NCI-H82 treated with DMSO at 0.1 percent for 48 hours (cell line): ENCODE data around the gene PRR33.

Source experiments
- DNase-seq: peaks from one replicate; lab custom pipeline; 2025; ENCODE audit not compliant: unreplicated experiment; lab: John Stamatoyannopoulos, UW

The PRR33 gene

DNA sequence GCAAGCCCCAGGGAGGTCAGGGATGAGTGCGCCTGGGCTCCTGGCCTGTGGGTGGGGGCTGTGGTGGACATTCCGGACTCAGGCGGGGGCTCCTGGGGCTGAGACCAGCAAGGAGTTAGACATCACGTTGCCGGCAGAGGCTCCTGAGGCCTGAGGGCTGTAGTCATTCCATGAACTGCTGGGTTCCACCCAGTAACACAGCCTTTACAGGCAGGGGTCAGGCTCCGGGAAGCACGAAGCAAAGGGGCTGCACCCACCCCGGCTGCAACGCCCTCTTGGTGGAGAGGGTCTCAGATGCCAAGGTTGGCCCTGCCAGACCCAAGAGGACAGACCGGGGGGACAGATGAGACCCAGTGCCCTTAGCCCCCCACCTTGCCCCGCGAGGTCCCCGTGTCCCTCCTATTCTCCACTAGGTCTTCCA, 36.8 kb upstream of the PRR33 start:
- no peak for DNase-seq

DNA sequence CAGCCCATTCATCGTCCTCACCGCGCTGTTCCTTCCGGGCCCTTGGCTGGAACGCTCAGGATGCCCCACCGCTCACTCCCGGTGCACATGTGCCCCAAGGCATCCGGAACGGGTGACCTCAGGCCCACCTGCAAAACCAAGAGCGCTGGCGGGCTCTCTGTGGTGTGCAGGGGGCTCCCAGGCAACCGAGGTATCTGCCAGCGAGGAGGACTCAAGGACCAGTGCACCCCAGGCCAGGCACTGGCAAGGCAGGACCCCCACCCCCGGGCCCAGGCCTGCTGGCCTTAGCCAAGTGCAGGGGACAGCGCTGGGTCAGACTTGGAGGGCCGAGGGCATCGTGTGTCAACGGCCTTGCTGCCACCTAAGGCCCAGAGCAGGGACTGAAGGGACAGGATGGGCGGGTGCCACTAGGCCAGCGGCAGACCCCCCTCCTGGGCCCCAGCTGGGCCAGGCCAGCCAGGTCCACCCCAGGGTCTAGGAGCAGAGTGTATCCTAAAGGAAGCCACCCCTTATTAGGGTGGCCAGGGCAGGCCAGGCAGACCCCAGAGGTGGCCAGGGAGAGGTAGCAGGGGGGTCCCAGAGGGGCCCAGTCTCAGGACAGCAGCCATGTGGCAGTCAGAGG, 36.3 kb upstream of the PRR33 start:
- no peak for DNase-seq

DNA sequence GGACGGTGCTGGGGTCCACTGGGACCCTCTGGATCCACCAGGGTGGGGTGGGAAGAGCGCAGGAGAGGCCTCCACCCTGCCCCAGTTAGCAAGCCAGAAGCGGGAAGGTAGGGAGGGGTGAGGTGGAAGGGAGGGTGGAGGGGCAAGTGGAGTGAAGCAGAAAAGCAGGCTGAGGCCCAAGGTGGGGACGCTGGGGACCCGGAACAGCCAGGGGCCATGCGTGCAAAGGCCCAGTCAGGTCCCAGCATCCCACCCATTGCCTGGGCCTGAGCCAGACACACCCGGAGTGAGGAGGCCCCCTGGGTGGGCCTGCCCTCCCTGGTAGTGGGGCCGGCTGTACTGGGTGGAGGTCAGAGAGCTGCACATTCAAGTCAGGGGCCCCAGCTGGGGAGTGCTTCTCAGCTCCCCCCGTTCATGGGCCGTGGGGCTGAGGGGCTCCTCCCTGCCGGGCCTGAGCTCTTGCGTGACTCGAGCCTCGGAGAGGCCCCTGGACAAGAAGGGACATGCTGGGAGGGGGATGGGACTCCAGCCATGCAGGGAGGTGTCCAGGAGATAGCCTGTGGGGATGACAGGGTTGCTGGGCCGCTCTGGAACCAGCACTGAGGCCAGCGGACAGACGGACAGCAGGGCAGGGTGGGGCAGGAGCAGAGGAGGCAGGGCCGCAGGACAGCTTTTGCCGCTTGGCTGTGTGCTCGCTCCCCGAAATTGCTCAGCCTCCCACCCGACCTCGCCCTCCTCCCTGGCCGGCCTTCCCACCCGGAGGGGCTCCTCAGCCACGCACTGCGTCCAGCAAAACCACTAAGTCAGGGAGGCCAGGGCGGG, 35.5 kb upstream of the PRR33 start:
- no peak for DNase-seq

DNA sequence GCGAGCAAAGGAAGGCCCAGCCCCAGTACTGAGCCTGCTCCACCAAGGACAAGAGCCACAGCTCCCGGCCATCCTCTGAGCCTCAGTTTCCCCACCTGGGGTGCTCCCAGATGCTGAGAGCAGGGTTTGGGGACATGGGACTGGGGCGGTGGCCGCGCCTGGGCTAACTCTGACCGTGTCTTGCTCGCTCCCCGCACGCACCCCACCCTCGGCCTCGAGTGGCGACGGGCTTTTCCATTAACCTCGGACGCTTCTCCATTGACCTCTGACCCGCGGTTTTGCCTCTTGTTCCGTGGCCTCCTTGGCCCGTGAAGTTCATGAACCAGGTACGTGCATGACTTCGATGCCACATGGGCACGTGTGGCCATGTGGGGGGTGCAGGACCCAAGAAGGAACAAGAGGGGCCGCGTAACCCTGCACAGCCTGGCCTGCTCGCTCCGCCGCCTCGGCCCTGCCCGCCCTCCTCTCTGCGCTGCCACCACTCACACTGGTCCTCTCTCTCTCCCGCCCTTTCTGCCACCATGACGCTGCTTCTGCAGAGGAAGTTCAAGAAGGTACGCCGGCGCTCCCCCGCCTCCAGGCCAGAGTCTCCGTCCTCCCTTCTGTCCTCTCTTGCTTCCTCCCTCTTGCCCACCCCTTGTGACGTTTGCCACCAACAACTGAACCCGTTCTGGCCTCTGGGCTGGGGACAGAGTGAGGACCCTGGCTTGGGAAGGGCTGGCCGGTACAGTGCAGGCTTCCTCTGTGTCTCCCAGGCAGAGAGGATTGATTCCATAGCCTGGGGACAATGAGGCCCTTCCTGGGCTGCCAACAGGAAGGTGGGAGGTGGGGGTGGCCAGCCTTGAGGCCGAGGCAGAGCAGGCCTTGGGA, 34.7 kb upstream of the PRR33 start:
- no peak for DNase-seq

DNA sequence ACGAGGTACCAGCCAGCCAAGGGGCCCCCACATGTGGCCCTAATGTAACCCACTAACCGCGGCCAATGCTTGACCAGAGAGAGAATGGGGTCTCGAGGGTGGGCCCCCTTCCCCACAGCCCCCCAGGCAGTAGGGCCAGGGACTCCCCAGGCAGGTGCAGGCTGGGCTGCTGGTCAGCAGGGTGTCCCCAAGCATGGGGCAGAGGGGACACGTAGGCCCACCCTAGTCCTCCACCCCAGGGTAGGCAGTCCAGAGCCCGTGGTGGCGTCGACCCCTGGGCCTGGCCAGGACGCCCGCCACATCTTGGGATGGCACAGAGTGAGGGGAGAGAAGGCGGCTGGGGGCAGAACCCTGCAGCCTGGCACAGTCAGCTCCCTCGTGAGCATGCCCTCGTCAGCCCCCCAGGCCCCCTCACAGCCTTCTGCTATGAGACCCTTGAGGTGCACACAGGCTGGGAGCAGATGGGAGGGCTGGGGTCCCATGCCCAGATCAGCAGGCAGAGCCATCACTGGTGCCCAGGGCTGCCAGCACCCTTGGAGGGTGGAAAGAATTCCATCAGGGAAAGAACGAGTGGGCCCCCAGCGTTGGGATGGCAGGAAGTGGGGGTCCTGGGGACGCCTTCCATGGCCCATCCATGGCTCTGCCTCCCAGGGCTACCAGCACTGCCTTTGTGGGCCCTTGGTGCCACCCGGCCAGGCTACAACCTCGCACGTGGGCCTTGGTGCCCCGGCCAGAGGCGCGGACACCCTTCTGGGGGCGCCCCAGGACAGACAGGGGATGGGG, 33.9 kb upstream of the PRR33 start:
- no peak for DNase-seq

DNA sequence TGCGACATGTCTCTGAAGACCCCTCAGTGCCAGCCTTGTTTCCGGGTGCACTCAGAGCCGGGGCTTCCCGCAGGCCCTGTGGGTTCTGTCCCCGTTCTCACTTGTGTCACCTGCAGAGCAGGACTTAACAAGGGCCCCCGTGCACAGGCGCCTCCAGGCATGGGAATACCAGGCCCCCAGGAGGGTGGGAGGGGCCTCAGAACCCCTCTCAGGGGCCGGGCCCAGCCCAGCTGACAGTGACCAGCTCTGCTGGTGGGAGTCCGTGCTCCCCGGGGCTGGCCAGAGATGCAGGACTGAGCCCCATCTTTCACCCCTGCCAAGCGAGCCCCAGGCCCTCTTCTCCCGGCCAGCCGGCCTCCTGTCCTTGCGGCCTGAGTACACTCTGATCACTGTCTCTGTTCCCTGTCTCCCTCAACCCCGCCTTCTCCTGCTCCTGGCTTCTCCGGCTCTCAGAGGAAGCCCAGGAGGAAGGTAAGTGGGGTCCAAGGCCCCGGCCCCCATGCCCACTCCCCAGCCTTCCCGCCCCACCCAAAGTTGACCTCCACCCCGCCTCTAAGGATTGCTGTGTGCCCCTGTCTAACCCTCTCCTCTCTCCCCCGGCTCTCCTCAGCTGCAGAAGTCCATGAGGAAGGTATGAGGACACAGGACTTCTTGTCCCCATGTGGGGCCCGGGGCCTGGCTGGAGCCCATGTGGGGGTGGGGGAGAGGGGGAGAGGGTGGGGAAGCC, 33.1 kb upstream of the PRR33 start:
- no peak for DNase-seq

DNA sequence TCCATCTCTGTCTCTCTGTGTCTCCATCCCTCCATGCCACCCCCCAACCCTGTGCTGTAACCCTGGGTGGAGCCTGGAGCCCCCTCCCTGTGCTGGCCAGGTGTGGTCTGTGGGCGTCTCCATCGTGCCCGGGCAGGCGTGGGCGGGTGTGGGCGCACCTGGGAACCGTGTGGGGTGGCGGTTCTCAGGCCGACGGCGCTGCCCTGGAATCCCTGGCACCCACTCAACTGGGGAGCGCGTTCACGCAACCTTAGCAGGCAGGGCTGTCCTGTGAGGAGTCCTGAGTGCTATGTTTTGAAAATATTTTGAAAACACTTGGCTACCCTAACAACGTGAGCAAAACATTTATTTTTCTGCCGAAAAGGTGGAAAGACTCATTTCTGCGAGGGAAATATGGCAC, 32.5 kb upstream of the PRR33 start:
- no peak for DNase-seq

DNA sequence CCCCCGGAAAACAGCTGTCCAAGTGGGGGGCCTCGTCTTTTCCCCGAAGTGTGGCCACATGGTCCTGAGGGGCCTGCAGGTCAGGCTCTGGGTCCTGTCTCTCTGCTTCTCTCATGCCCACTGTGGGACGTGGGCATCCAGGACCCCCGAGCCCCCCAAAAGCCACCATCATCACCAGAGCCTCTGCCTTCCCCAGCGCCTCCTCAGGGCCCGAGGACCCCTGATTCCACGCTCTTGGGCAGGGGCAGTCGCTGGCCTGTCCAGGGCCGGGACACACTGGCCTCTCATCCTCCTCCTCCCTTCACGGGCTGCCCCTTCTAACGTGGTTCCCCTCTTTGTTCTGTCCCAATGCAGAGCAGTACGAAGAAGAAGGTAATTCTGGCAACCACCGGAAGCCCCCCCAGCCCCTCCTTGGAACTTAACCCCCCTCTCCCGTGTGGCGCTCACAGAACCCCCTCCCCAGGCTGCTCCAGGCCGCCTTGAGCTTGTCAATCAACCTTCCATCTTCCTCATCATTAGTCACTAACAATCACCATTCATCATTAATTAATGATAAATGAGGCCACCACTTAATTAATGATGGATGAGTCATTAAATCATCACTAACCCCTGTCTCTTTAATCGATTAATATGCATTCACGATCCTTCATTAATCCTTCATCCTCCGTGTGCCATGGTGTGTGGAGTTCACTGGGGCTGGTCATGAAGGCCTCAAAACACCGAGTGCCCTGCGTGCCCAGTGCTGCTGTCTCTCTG, 31.7 kb upstream of the PRR33 start:
- no peak for DNase-seq

DNA sequence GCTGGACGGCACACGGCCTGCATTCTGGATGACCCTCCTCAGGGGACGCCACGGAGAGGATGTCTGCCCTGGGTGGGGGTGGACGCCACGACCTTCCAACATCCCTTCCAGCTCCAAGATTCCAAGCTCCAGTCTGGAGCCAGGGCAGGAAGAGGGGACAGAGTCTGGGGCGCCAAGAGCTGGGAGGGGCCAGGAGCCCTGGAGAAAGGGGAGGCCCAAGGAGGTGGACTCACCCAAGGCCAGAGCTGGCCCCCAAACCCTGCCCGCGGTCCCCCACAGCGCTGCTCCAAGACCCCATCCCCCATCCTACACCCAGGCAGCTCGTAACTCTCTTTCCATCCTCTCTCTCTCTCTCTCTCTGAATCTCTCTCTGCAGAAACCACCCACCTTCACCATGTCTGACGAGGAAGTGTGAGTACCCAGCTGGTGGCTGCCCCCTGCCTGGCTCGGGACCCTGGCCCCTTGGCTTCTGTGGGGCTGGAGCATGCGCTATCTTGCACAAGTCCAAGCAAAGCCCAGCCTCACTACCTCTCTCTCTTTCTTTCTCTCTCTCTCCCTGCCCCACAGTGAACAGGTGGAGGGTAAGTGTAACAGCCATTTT, 30.9 kb upstream of the PRR33 start:
- DNase-seq = no peak

DNA sequence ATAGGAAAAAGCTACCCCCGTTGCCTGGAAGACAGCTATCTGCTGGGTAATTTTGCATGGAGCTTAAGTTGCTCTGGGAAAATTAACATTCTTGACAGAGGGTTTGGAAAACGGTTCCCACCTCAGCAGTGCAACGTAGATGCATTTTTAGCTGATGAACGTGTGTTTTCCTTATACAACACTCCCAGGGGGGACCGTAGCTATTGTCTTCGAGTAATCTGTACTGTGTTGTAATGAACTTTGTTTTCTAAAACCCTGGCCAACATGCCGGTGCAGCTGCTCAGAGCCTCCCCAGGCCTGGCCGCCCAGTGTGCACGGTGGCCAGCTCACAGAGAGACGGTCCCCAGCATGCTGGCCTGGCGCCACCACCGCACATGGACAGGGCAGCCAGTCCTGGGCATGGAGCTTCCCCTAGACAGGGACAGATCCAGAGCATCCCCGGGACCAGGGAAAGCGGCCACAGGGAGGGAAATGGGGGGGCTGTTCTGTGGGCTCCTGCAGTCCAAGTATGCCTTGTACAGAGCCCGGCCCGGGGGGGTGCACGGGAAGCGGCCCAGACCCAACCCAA, 30.0 kb upstream of the PRR33 start:
- DNase-seq = no peak

DNA sequence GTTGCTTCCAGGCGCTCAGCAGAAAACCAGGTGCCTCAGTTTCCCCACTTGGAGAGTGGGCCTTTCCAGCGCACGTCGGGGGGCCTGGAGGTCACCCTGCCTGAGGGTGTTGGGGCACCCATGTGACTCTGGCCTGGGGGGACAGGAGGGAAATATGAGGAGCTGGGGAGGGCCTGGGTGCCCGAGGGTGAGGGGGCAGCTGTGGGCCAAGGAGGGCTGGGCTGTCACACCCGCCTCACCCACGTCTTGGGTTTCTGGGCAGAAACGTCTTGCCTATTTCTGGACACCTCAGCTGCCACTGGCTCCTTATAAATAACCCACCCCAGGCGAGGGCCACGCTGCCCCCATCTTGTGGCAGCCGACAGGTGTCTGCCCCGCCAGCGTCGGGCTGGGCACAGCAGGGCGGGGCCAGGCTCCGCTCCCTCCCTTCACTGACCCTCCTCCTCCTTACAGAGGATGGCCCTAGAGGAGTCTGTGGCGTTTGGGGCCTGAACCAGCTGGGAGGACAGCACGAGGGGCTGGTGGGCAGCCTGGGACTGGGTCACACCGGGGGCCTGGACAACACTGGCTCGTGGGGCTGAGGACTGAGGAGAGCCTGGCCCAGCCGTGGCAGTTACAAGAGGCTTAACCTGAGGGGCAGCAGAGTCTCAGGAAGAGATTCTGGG, 29.3 kb upstream of the PRR33 start:
- DNase-seq = no peak

DNA sequence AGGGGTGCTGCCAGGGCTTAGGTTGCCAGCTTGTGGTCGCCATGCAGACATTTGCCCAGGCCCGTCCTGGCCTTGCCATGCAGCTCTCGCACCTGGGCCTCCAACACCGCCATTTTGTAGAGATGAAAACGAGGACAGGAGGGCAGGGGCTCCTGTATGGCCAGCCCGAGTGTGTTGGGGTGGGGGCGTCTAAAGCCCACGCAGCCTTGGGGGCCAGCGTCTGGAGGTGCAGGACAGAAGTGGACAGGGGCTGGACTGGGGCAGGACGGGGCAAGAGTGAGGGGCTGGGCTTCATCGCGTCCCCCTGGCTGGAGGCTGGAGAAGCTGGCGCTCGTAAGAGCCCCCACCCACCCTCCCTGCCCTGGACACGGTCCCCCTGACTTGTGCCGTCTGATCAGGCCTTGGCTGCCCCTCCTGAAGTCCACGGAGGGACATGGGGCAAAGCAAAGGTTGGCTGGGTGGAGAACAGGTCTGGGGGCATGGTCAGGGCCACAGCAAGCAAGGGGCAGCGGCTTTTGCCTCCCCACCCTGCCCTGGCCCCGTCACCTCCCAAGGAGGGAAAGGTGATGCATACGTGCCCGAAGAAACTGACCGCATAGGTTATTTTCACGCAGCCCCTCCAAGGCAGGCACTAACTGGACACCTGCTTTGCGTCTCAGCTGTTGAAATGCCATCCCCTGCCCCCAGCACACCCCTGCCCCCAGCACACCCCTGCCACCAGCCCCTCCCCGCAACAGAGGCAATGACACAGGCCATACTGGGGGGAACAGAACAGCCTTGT, 28.6 kb upstream of the PRR33 start:
- no peak for DNase-seq

DNA sequence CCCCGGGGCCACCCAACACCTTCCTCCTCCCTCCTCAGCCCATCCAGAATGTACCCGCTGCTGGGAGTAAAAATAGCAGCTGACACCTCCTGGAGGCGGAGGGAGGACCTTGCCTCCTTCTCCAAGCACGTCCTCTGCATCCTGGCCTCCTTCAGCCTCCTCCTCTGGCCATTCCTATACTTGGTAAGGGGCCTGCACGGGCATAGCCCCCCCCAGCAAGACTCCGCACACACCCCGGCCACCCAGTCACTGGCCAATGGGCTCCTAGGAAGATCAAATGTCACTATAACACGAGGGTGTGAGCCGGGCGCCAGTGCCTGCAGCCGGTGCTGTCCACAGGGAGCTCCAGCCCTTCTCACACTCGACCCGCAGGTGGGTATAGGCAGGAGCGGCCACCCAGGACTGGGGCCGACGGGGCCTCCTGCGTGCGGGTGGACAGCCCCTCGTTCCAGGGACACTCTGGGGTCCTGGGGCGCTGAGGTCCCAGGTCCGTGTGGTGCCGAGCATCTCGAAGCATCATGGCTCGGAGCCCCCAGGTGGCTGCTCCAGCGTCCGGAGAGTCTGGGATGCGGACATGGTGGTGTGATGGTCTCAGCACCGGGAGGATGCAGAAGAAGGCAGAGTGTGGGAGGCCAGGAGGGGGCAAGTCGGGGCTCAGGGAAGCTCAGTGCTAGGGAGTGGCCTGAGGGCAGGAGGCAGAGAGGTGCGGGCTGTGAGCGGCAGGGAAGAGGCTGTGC, 27.9 kb upstream of the PRR33 start, which contains the start of gene TNNT3:
Gene TNNT3, plus strand, starts transcription at position 313 of the 737 bp plus-strand sequence. CDS start 3,172 bp downstream, outside the sequence.
- no peak for DNase-seq

DNA sequence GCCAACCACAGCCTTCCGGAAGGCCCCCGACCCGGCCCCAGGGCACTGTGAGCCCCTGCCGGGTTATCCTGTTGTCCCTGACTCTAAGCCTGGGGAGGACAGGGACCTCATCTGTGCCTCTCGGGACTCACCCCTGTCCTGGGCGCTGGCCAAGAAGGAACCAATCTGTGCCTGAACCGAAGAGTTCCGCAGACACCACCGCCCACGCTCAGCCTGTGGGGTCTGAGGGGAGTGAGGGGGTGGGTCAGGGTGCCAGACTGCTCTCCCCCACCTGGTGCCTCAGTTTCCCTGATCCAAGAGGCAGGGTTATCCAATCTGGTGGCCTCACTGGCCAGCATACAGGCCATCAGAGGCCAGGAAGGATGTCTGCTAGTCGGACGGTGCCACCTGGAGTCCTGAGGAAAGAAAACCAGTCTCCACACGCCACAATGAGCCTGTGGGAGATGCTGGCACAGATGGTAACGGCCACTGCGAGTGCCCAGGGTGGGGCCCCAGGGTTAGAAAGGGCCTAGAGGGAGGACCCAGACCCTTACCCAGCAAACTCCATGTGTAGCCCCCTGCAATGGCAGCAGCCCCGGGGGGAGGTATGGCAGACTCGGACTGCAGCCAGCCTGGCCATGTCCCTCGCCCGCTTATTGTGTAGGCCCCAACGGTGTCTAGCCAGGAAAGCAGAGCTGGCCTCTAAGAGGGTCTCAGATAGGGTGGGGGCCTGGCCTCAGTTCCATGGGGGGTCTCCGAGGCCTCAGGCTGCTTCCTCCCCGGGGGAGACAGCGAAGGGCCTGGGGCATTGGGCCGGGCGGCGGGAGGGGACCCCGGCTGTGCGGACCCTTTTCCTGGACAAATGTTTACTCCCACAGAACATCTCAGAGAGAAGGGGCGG, 27.0 kb upstream of the PRR33 start:
- no peak for DNase-seq

DNA sequence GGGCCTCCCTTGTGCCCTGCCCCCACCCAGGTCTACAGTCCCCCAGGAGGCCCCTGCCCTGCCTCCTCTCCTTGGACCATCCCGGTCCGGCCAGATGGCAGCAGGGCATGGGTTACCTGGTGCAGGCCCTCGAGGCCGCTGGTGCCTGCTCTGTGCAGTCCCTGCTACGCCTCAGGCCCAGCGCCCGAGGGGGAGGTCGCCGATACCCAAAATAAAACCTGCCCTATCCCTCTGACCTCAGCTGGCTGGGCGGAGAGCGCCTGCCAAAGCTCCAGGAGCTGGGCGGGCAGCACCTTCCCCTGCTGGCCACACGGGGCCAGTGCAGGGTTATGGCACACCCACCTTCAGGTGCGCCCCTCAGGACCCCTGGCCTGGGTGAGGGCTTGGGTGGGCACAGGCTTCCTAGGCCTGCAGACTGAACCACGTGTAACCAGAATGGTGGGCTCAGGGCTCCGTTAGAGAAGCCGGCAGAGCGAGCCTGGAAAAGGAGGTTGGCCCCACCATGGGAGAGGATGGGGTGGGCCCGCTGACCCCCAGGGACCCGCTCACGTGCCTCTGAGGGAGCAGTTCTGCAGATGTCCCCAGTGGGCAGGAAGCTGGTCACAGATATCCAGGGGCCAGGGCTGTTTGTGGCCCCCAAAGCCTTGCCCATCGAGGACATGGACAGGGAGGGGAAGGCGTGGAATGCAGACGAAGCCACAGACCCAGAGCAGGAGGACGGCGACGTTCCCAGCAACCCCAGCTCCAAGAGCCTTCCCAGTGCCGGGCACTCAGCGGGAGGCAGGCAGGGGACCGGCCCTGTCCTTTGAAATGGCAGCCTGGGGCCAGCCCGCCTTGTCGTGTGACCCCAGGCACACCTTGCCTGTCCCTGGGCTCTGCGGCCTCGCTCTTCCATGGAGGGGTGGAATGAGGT, 26.1 kb upstream of the PRR33 start:
- no peak for DNase-seq
